Gastrocnemius medialis (tissue), 4 donors: ENCODE data around the gene TTLL10.

Experiments used
- POLR2A ChIP-seq, 2 donors: fragments of 450-650 bp; IDR thresholded peaks; one replicate each; pipeline ENCODE4 v1.6.1; 2017; ENCODE audit warnings: antibody characterized with exemption in 2 of 2, mild to moderate bottlenecking in 2 of 2, moderate library complexity in 2 of 2
- TF ChIP-seq, protein P1 (sequence below), 5 experiments: fragments of 450-650 bp in 3 of 5; fragments of 200-600 bp in 2 of 5; sonication (generic) in 2 of 5; IDR thresholded peaks in 4 of 5; conservative IDR thresholded peaks in 1 of 5; 1 replicate in 4 of 5; 2 replicates in 1 of 5; pipeline ENCODE4 v1.5.1; 2016 to 2019; ENCODE audit warnings: antibody characterized with exemption in 5 of 5, mild to moderate bottlenecking in 3 of 5, moderate library complexity in 3 of 5

DNA sequence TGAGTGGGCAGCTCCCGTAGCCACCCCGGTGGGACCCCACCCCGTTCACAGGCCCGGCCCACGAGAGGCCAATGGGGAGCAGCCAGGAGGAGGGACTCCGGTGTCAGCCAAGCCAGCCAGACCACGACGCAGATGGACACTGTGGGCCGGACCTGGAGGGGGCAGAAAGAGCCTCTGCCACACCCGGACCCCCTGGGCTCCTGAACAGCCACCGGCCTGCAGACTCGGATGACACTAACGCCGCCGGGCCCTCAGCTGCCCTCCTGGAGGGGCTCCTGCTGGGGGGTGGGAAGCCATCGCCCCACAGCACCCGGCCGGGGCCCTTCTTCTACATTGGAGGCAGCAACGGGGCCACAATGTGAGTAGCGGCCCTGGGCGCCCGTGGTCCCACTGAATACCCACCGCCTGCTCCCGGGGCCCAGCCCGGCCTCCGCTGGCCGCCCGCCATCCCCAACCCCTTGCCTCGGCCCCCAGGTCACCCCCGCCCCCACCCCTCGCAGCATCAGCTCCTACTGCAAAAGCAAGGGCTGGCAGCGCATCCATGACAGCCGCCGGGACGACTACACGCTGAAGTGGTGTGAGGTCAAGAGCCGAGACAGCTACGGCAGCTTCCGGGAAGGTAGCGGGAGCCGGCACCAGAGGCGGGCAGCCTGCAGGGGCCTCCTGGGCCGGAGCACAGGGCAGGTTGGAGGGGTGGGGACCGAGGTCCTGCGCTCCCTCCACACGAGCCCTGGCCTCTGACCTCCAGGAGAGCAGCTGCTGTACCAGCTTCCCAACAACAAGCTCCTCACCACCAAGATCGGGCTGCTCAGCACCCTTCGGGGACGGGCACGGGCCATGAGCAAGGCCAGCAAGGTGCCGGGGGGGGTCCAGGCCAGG is 6.5 kb downstream of the TTLL10 start:
- TF ChIP-seq, protein P1, sequence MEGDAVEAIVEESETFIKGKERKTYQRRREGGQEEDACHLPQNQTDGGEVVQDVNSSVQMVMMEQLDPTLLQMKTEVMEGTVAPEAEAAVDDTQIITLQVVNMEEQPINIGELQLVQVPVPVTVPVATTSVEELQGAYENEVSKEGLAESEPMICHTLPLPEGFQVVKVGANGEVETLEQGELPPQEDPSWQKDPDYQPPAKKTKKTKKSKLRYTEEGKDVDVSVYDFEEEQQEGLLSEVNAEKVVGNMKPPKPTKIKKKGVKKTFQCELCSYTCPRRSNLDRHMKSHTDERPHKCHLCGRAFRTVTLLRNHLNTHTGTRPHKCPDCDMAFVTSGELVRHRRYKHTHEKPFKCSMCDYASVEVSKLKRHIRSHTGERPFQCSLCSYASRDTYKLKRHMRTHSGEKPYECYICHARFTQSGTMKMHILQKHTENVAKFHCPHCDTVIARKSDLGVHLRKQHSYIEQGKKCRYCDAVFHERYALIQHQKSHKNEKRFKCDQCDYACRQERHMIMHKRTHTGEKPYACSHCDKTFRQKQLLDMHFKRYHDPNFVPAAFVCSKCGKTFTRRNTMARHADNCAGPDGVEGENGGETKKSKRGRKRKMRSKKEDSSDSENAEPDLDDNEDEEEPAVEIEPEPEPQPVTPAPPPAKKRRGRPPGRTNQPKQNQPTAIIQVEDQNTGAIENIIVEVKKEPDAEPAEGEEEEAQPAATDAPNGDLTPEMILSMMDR (IDR thresholded peaks at IDR 0.05 in 4 of 5, conservative IDR thresholded peaks at IDR 0.05 in 1 of 5): no peak
- TF ChIP-seq POLR2A (IDR thresholded peaks at IDR 0.05): no peak
